Stimulated activated CD4-positive, alpha-beta T cell treated with anti-CD3 and anti-CD28 coated beads, Interleukin-1b, Interleukin-23, amount 100 ng/mL, for 4 hours (primary cell): Measurements from ENCODE around the gene FBXO42.
"Not testable (repeated sequence)": the region's sequence is repeated elsewhere in the genome, so short reads cannot be mapped to it uniquely, and the experiment has no call there.

ENCODE experiments used
- DNase-seq, 2 donors: peaks; one replicate each; pipeline ENCODE4 v3.0.0-alpha.2; 2020; ENCODE audit warnings: low read depth in 2 of 2

The FBXO42 gene

GRCh38 chr1:16266411-16267118 lies 85.7 kb downstream of the FBXO42 start:
- no peak for DNase-seq

- DNase-seq: no peak
Observed at GRCh38 chr1:16262067-16262466, 90.2 kb downstream of the FBXO42 start.

- DNase-seq: no peak
Observed at GRCh38 chr1:16260814-16261213, 91.5 kb downstream of the FBXO42 start.

- no peak for DNase-seq
Observed at GRCh38 chr1:16258591-16259135, 93.6 kb downstream of the FBXO42 start.

- no peak for DNase-seq
Observed at GRCh38 chr1:16257968-16258367, 94.3 kb downstream of the FBXO42 start.

- DNase-seq: not testable (repeated sequence)
Observed at GRCh38 chr1:16257556-16257955, 94.7 kb downstream of the FBXO42 start.

GRCh38 chr1:16256478-16256877 lies 95.8 kb downstream of the FBXO42 start:
- DNase-seq: no peak

GRCh38 chr1:16254263-16254928 lies 97.9 kb downstream of the FBXO42 start:
- DNase-seq: no peak

- DNase-seq: no peak
Observed at GRCh38 chr1:16253332-16253922, 98.9 kb downstream of the FBXO42 start.

- no peak for DNase-seq
Observed at GRCh38 chr1:16252912-16253311, 99.4 kb downstream of the FBXO42 start.

GRCh38 chr1:16251381-16251780 lies 100.9 kb downstream of the FBXO42 start:
- DNase-seq: no peak

GRCh38 chr1:16250524-16251251 lies 101.6 kb downstream of the FBXO42 start:
- DNase-seq: no peak

GRCh38 chr1:16249596-16250241 lies 102.6 kb downstream of the FBXO42 start:
- no peak for DNase-seq

- no peak for DNase-seq
Observed at GRCh38 chr1:16248603-16249516, 103.4 kb downstream of the FBXO42 start.

GRCh38 chr1:16248007-16248436 lies 104.3 kb downstream of the FBXO42 start:
- no peak for DNase-seq

- no peak for DNase-seq
Observed at GRCh38 chr1:16247441-16247840, 104.8 kb downstream of the FBXO42 start.

GRCh38 chr1:16246961-16247360 lies 105.3 kb downstream of the FBXO42 start:
- DNase-seq: no peak

GRCh38 chr1:16246239-16246638 lies 106.0 kb downstream of the FBXO42 start:
- not testable (repeated sequence) for DNase-seq

- DNase-seq: no peak
Observed at GRCh38 chr1:16245476-16246196, 106.6 kb downstream of the FBXO42 start.
